SK-N-SH (cell line): ENCODE results near the gene NR6A1. TPM values are rescaled to one million over a fixed set of nuclear protein-coding genes. Genes with fewer than 3 reads are reported as not detected.

Source experiments
- CTCF ChIA-PET: fragments of 300-600, 350-600 bp; formaldehyde crosslinking; extraction: SDS; loops from one replicate; lab custom pipeline; 2021; lab: Yijun Ruan, JAX
- POLR2A ChIA-PET: fragments of 350-600 bp; sonication (Branson Sonifier 250); formaldehyde crosslinking; extraction: SDS; loops from one replicate; lab custom pipeline; 2020; ENCODE audit warnings: antibody characterized with exemption, inconsistent platforms; lab: Yijun Ruan, JAX
- DNase-seq: peaks from one replicate; pipeline ENCODE4 v3.0.0; 2012
- H2AFZ ChIP-seq: fragments of 200-600 bp; sonication (generic); 2 replicates; pipeline ENCODE4 v1.8.1; 2016; ENCODE audit warnings: antibody characterized with exemption, mild to moderate bottlenecking, low read depth
- H3F3A ChIP-seq: fragments of 200-600 bp; sonication (generic); replicated peaks from 2 replicates; pipeline ENCODE3; 2016; ENCODE audit warnings: antibody characterized with exemption, mild to moderate bottlenecking; ENCODE audit not compliant: insufficient read depth
- H3K27ac ChIP-seq, 2 experiments: fragments of 200-500 bp in 1 of 2; fragments of 200-600 bp in 1 of 2; sonication (Bioruptor generic) in 1 of 2; sonication (generic), shearing (Covaris generic) in 1 of 2; 2 replicates each; pipeline versions ENCODE4 v1.5.1 to v1.6.1; 2014 to 2016; ENCODE audit warnings: low read depth in 2 of 2, inconsistent platforms in 1 of 2, low read length in 1 of 2, mild to moderate bottlenecking in 1 of 2, mixed read lengths in 1 of 2
- H3K27me3 ChIP-seq: fragments of 200-600 bp; sonication (generic), shearing (Covaris generic); 2 replicates; pipeline ENCODE4 v1.6.1; 2016; ENCODE audit warnings: mixed run types; ENCODE audit not compliant: insufficient read depth
- H3K36me3 ChIP-seq, 2 experiments: fragments of 200-500 bp in 1 of 2; fragments of 200-600 bp in 1 of 2; sonication (Bioruptor generic) in 1 of 2; sonication (generic) in 1 of 2; replicated peaks in 1 of 2; 2 replicates each; pipeline versions ENCODE3 to v1.5.1; 2014 to 2016; ENCODE audit warnings: low read length in 1 of 2, mild to moderate bottlenecking in 1 of 2; ENCODE audit not compliant: insufficient read depth in 2 of 2, control insufficient read depth in 1 of 2
- H3K4me1 ChIP-seq, 2 experiments: fragments of 200-500 bp in 1 of 2; fragments of 200-600 bp in 1 of 2; sonication (Bioruptor generic) in 1 of 2; sonication (generic), shearing (Covaris generic) in 1 of 2; 2 replicates each; pipeline versions ENCODE4 v1.5.1 to v1.6.1; 2014 to 2016; ENCODE audit warnings: low read depth in 1 of 2, low read length in 1 of 2, mixed run types in 1 of 2; ENCODE audit not compliant: insufficient read depth in 2 of 2, control insufficient read depth in 1 of 2
- H3K4me2 ChIP-seq: fragments of 200-600 bp; sonication (generic), shearing (Covaris generic); 2 replicates; pipeline ENCODE4 v1.6.1; 2017; ENCODE audit warnings: mixed run types
- H3K4me3 ChIP-seq, 2 experiments: fragments of 200-500 bp in 1 of 2; fragments of 200-600 bp in 1 of 2; sonication (Bioruptor generic) in 1 of 2; sonication (generic), shearing (Covaris generic) in 1 of 2; 2 replicates each; pipeline versions ENCODE4 v1.5.1 to v1.8.1; 2014 to 2016; ENCODE audit warnings: low read depth in 2 of 2, inconsistent platforms in 1 of 2, low read length in 1 of 2, mild to moderate bottlenecking in 1 of 2, mixed read lengths in 1 of 2, moderate library complexity in 1 of 2
- H3K79me2 ChIP-seq: fragments of 200-600 bp; sonication (generic); 2 replicates; pipeline ENCODE4 v1.8.1; 2017; ENCODE audit warnings: mild to moderate bottlenecking; ENCODE audit not compliant: insufficient read depth
- H3K9ac ChIP-seq: fragments of 200-600 bp; sonication (generic); 2 replicates; pipeline ENCODE4 v1.6.1; 2017; ENCODE audit warnings: mixed run types
- H3K9me2 ChIP-seq: fragments of 200-600 bp; sonication (generic); 2 replicates; pipeline ENCODE4 v1.6.1; 2017; ENCODE audit warnings: mixed run types
- H3K9me3 ChIP-seq: fragments of 200-600 bp; sonication (generic); 2 replicates; pipeline ENCODE4 v1.6.1; 2017; ENCODE audit warnings: mixed run types, mild to moderate bottlenecking, moderate library complexity
- H4K20me1 ChIP-seq: fragments of 200-600 bp; sonication (generic); 2 replicates; pipeline ENCODE4 v1.6.1; 2017; ENCODE audit warnings: mild to moderate bottlenecking, mixed run types; ENCODE audit not compliant: insufficient read depth
- ELF1 ChIP-seq: IDR thresholded peaks from 2 replicates; pipeline ENCODE4 v1.4.0; 2012
- FOXJ3 ChIP-seq: sonication (generic); formaldehyde crosslinking; IDR thresholded peaks from 2 replicates; pipeline ENCODE4 v1.5.1; 2020; ENCODE audit warnings: mild to moderate bottlenecking, missing genetic modification reagents
- GABPA ChIP-seq: IDR thresholded peaks from 2 replicates; pipeline ENCODE4 v1.4.0; 2012; ENCODE audit warnings: low read depth, mild to moderate bottlenecking
- GATA2 ChIP-seq: sonication (generic); formaldehyde crosslinking; IDR thresholded peaks from 2 replicates; pipeline ENCODE4 v1.5.0; 2020; ENCODE audit warnings: mild to moderate bottlenecking, missing genetic modification reagents
- IRF3 ChIP-seq: fragments of 150-350 bp; IDR thresholded peaks from 2 replicates; pipeline ENCODE4 v1.6.1; 2016; ENCODE audit warnings: mild to moderate bottlenecking, low read depth, low read length
- MAX ChIP-seq: IDR thresholded peaks from 2 replicates; pipeline ENCODE4 v1.4.0; 2012; ENCODE audit warnings: low read depth
- MXI1 ChIP-seq: IDR thresholded peaks from 2 replicates; pipeline ENCODE4 v1.6.1; 2012; ENCODE audit warnings: mild to moderate bottlenecking, low read depth, low read length, improper control_type of control experiment
- NRF1 ChIP-seq: IDR thresholded peaks from 2 replicates; pipeline ENCODE4 v1.6.1; 2012; ENCODE audit warnings: low read depth, mild to moderate bottlenecking, low read length
- POLR2AphosphoS5 ChIP-seq: IDR thresholded peaks from 2 replicates; pipeline ENCODE4 v1.6.1; 2012; ENCODE audit warnings: low read depth, low read length
- REST ChIP-seq: IDR thresholded peaks from 2 replicates; pipeline ENCODE4 v1.6.1; 2012; ENCODE audit warnings: mild to moderate bottlenecking, low read depth, low read length, moderate library complexity
- RFX5 ChIP-seq: IDR thresholded peaks from 2 replicates; pipeline ENCODE4 v1.6.1; 2012; ENCODE audit warnings: mild to moderate bottlenecking, improper control_type of control experiment, low read length
- SMC3 ChIP-seq: IDR thresholded peaks from 2 replicates; pipeline ENCODE4 v1.6.1; 2012; ENCODE audit warnings: low read depth, low read length, improper control_type of control experiment
- TEAD4 ChIP-seq: IDR thresholded peaks from 2 replicates; pipeline ENCODE4 v1.4.0; 2012; ENCODE audit warnings: mild to moderate bottlenecking, borderline replicate concordance; ENCODE audit not compliant: insufficient read depth
- USF1 ChIP-seq: IDR thresholded peaks from 2 replicates; pipeline ENCODE4 v1.4.0; 2012; ENCODE audit warnings: low read depth, borderline replicate concordance
- USF2 ChIP-seq: fragments of 150-350 bp; IDR thresholded peaks from 2 replicates; pipeline ENCODE4 v1.6.1; 2017; ENCODE audit warnings: antibody characterized with exemption, low read length, low read depth, borderline replicate concordance
- YY1 ChIP-seq: IDR thresholded peaks from 2 replicates; pipeline ENCODE4 v1.4.0; 2012; ENCODE audit warnings: low read depth, mild to moderate bottlenecking
- WGBS: methylation state at CpG from one replicate; pipeline ENCODE4 v1.1.6; 2017; ENCODE audit warnings: low lambda C conversion rate; 5-methylcytosine and 5-hydroxymethylcytosine counted together
- polyA plus RNA-seq, 3 experiments: library from polyadenylated mRNA; depleted of rRNA; stranded (reverse); fragments of >200 nt; gene quantifications; 2 replicates each; pipeline ENCODE4 v1.2.3, GENCODE V29; 2012

The NR6A1 gene
- polyA plus RNA-seq, 1 of the 3 experiments (the other 2 are of a cell fraction): 1.2 TPM

- no peak overlapping the region for H2AFZ ChIP-seq
- H3K9ac ChIP-seq: no peak overlapping the region
- H3K79me2 ChIP-seq: no peaks in the 10 kb centered on the region
- H3K27ac ChIP-seq: no peak overlapping the region
- no peaks in the 10 kb centered on the region for H3K9me3 ChIP-seq
- no peak for TF ChIP-seq GATA2 (CRISPR knock-in tag)
- no peaks in the 10 kb centered on the region for H4K20me1 ChIP-seq
- no peak for DNase-seq
- no peaks in the 10 kb centered on the region for H3K36me3 ChIP-seq
- peaks cover 0 to 4% of the 10 kb centered on the region in 2 experiments; a peak in 1 of 4 replicates for H3K4me1 ChIP-seq
- POLR2A ChIA-PET: no interaction called here
- no peak overlapping the region for H3K4me3 ChIP-seq
- no peaks in the 10 kb centered on the region for H3K9me2 ChIP-seq
- H3K27me3 ChIP-seq: no peaks in the 10 kb centered on the region
- H3F3A ChIP-seq: no peaks in the 10 kb centered on the region
- WGBS: 96% methylated on average over 3 of the region's 3 CpGs
- H3K4me2 ChIP-seq: no peak overlapping the region
- CTCF ChIA-PET: interaction anchor here (1.0 to 8.1 kb wide), 3 partner anchors 15 to 103 kb away, joined by 3 to 58 read pairs (median 3); no protein-coding TSS in a partner anchor
Observed at GRCh38 chr9:124521142-124521541, 250.0 kb downstream of the NR6A1 start.

- no peak for DNase-seq
- Histone ChIP-seq H3K27ac (no peak overlapping the region), H3K9me3 (no peaks in the 10 kb centered on the region), H3K4me3 (no peak overlapping the region), H3K79me2 (no peaks in the 10 kb centered on the region), H3K4me2 (no peak overlapping the region), H3K4me1 (no peaks in the 10 kb centered on the region; a peak in 1 of 4 replicates), H4K20me1 (no peaks in the 10 kb centered on the region), H3K36me3 (no peaks in the 10 kb centered on the region), H3K27me3 (no peaks in the 10 kb centered on the region), H2AFZ (no peak overlapping the region), H3K9me2 (no peaks in the 10 kb centered on the region), H3K9ac (no peak overlapping the region), H3F3A (no peaks in the 10 kb centered on the region)
- WGBS: 93% methylated on average over 7 of the region's 7 CpGs
- ChIA-PET CTCF (no interaction called here), POLR2A (no interaction called here)
- TF ChIP-seq MAX (no peak), USF2 (no peak), GATA2 (CRISPR knock-in tag) (no peak), SMC3 (no peak), USF1 (no peak), MXI1 (no peak), ELF1 (no peak), IRF3 (no peak), GABPA (no peak), NRF1 (no peak), RFX5 (no peak), POLR2AphosphoS5 (no peak), REST (no peak), TEAD4 (no peak), FOXJ3 (CRISPR knock-in tag) (no peak), YY1 (no peak)
Observed at GRCh38 chr9:124520206-124520596, 250.9 kb downstream of the NR6A1 start.
